HepG2 (cell line): ENCODE results near the gene TRPM5. TPM values are rescaled to one million over a fixed set of nuclear protein-coding genes. Genes with fewer than 3 reads are reported as not detected.

ENCODE experiments used
- ARID3A ChIP-seq: IDR thresholded peaks from 2 replicates; pipeline ENCODE4 v1.6.1; 2012; ENCODE audit warnings: low read depth, low read length, improper control_type of control experiment
- CEBPB ChIP-seq: IDR thresholded peaks from 2 replicates; pipeline ENCODE4 v1.6.1; 2011; ENCODE audit warnings: low read depth, low read length, improper control_type of control experiment, borderline replicate concordance
- DDIT3 ChIP-seq: sonication (generic); formaldehyde crosslinking; IDR thresholded peaks from 2 replicates; pipeline ENCODE4 v1.4.0; 2020; ENCODE audit warnings: mild to moderate bottlenecking, missing genetic modification reagents
- EED ChIP-seq: sonication (generic); formaldehyde crosslinking; IDR thresholded peaks from 2 replicates; pipeline ENCODE4 v1.5.0; 2020; ENCODE audit warnings: mild to moderate bottlenecking, missing genetic modification reagents
- FOSL2 ChIP-seq: sonication (generic); formaldehyde crosslinking; IDR thresholded peaks from 2 replicates; pipeline ENCODE4 v1.4.0; 2020; ENCODE audit warnings: missing genetic modification reagents
- FOXA3 ChIP-seq: IDR thresholded peaks from 2 replicates; pipeline ENCODE4 v1.6.1; 2016; ENCODE audit warnings: missing genetic modification reagents, missing compliant biosample characterization
- HOXA3 ChIP-seq: sonication (generic); formaldehyde crosslinking; IDR thresholded peaks from 2 replicates; pipeline ENCODE4 v1.5.0; 2020; ENCODE audit warnings: missing genetic modification reagents
- MTF1 ChIP-seq: sonication (generic); formaldehyde crosslinking; IDR thresholded peaks from 2 replicates; pipeline ENCODE4 v1.5.0; 2020; ENCODE audit warnings: missing genetic modification reagents
- MXD4 ChIP-seq: IDR thresholded peaks from 2 replicates; pipeline ENCODE4 v1.6.1; 2016; ENCODE audit warnings: mild to moderate bottlenecking, missing biosample characterization, missing genetic modification reagents
- MXI1 ChIP-seq: IDR thresholded peaks from 3 replicates; pipeline ENCODE4 v1.6.1; 2012; ENCODE audit warnings: low read depth, low read length, inconsistent platforms, borderline replicate concordance
- RFXANK ChIP-seq: IDR thresholded peaks from 2 replicates; pipeline ENCODE4 v1.6.1; 2016
- TEAD3 ChIP-seq: optimal IDR thresholded peaks from 2 replicates; pipeline ENCODE3; 2016; ENCODE audit warnings: borderline replicate concordance
- ZBTB25 ChIP-seq: IDR thresholded peaks from 2 replicates; pipeline ENCODE4 v1.6.1; 2018; ENCODE audit warnings: missing genetic modification reagents
- ZNF280B ChIP-seq: sonication (generic); formaldehyde crosslinking; IDR thresholded peaks from 2 replicates; pipeline ENCODE4 v1.5.0; 2020; ENCODE audit warnings: missing genetic modification reagents, mild to moderate bottlenecking, borderline replicate concordance
- ZNF383 ChIP-seq: sonication (generic); formaldehyde crosslinking; IDR thresholded peaks from 2 replicates; pipeline ENCODE4 v1.4.0; 2020; ENCODE audit warnings: missing genetic modification reagents, mild to moderate bottlenecking, borderline replicate concordance
- ZNF768 ChIP-seq: sonication (generic); formaldehyde crosslinking; IDR thresholded peaks from 2 replicates; pipeline ENCODE4 v1.4.0; 2020; ENCODE audit warnings: missing genetic modification reagents
- polyA plus RNA-seq, 8 experiments: library from polyadenylated mRNA; depleted of rRNA in 3 of 8; stranded (reverse) in 7 of 8; unstranded in 1 of 8; fragments of >200 nt; fragmentation: Illumina TruSeq in 4 of 8; extraction: Trizol in 4 of 8; gene quantifications; 2 replicates each; pipeline versions ENCODE4 v1.2.1 to v1.2.3, GENCODE V29; 2011 to 2016; ENCODE audit warnings: low read depth in 4 of 8, missing spikeins in 1 of 8, mixed read lengths in 1 of 8; ENCODE audit not compliant: insufficient read depth in 1 of 8
- total RNA-seq, 5 experiments: library from RNA; depleted of rRNA; stranded (reverse); fragments of >200 nt; fragmentation: Illumina TruSeq; extraction: Trizol; gene quantifications; 2 replicates each; pipeline ENCODE4 v1.2.3, GENCODE V29; 2016; ENCODE audit warnings: low read depth in 1 of 5
- TF ChIP-seq, protein P1 (sequence below): IDR thresholded peaks from 2 replicates; pipeline ENCODE4 v1.6.1; 2016; ENCODE audit warnings: missing biosample characterization, missing genetic modification reagents, low read depth
- TF ChIP-seq, protein P2 (sequence below): sonication (generic); formaldehyde crosslinking; conservative IDR thresholded peaks from 2 replicates; pipeline ENCODE4 v1.8.0; 2022; ENCODE audit warnings: mild to moderate bottlenecking, moderate library complexity, missing genetic modification reagents
- TF ChIP-seq, protein P3 (sequence below): sonication (generic); formaldehyde crosslinking; IDR thresholded peaks from 2 replicates; pipeline ENCODE4 v1.4.0; 2020; ENCODE audit warnings: mild to moderate bottlenecking, missing genetic modification reagents, borderline replicate concordance

TRPM5 gene
- total and polyA plus RNA-seq, 2 of the 13 experiments (the other 11 are each of a cell fraction or from before 2014, with no cell fraction given) = 0.12 TPM; not detected in 1

DNA sequence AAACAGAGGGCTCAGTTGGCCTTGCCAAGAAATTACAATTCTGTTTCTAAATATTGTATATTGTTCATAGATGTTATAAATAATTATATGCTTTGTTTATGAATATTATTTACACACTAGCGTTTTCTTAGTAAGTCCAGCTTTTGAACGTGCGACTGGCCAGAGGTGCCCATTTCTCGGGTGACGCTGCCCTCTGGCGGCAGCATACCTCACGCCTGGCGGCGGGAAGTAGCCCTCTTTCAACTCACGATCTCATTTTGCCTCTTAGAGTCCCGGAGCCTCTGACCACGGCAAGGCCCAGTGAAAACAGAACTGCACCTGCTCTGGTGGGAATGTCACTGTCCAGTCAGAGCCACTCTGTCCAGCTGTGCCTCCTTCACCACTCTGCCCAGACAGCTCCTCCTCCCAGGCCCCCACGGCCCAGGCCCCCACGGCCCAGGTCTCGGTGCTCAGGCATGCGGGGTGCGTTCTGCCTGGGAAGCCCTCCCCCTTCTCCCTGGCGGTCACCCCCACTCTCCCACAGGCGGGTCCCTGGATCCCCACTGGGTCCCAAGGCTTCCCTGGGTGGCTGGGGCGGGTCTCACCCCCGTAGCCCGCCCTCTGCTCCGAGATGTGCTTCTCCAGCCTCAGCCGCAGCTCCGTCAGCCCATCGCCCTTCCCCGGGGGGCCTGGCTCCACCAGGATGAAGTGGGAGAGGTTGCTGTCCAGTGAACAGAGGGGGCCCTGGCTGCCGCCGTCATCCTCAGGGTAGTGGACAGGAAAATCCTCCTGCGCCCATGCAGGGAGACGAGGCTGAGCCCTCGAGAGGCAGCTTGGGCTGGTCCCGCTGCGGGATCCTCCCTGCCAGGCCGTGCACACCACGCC lies 24.4 kb downstream of the TRPM5 start (continued):
- TF ChIP-seq, protein P1, sequence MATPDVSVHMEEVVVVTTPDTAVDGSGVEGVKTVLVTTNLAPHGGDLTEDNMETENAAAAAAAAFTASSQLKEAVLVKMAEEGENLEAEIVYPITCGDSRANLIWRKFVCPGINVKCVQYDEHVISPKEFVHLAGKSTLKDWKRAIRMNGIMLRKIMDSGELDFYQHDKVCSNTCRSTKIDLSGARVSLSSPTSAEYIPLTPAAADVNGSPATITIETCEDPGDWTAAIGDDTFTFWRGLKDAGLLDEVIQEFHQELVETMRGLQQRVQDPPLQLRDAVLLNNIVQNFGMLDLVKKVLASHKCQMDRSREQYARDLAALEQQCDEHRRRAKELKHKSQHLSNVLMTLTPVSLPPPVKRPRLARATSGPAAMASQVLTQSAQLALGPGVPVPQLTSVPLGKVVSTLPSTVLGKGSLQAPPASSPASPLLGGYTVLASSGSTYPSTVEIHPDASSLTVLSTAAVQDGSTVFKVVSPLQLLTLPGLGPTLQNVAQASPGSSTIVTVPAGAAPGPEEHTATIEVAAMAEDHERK (CRISPR knock-in tag) = no peak
- TF ChIP-seq ARID3A = no peak
- TF ChIP-seq ZNF768 (CRISPR knock-in tag) = no peak
- TF ChIP-seq RFXANK = no peak
- TF ChIP-seq ZNF280B (CRISPR knock-in tag) = no peak
- TF ChIP-seq HOXA3 = peak; percentile 42; the same call in 1 of the 2 replicates
- no peak for TF ChIP-seq FOXA3 (CRISPR knock-in tag)
- TF ChIP-seq, protein P2, sequence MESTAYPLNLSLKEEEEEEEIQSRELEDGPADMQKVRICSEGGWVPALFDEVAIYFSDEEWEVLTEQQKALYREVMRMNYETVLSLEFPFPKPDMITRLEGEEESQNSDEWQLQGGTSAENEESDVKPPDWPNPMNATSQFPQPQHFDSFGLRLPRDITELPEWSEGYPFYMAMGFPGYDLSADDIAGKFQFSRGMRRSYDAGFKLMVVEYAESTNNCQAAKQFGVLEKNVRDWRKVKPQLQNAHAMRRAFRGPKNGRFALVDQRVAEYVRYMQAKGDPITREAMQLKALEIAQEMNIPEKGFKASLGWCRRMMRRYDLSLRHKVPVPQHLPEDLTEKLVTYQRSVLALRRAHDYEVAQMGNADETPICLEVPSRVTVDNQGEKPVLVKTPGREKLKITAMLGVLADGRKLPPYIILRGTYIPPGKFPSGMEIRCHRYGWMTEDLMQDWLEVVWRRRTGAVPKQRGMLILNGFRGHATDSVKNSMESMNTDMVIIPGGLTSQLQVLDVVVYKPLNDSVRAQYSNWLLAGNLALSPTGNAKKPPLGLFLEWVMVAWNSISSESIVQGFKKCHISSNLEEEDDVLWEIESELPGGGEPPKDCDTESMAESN (CRISPR knock-in tag) = no peak
- TF ChIP-seq ZNF383 (CRISPR knock-in tag) = no peak
- no peak for TF ChIP-seq FOSL2 (CRISPR knock-in tag)
- TF ChIP-seq MTF1 (CRISPR knock-in tag) = no peak
- no peak for TF ChIP-seq DDIT3 (CRISPR knock-in tag)
- no peak for TF ChIP-seq CEBPB
- TF ChIP-seq, protein P3, sequence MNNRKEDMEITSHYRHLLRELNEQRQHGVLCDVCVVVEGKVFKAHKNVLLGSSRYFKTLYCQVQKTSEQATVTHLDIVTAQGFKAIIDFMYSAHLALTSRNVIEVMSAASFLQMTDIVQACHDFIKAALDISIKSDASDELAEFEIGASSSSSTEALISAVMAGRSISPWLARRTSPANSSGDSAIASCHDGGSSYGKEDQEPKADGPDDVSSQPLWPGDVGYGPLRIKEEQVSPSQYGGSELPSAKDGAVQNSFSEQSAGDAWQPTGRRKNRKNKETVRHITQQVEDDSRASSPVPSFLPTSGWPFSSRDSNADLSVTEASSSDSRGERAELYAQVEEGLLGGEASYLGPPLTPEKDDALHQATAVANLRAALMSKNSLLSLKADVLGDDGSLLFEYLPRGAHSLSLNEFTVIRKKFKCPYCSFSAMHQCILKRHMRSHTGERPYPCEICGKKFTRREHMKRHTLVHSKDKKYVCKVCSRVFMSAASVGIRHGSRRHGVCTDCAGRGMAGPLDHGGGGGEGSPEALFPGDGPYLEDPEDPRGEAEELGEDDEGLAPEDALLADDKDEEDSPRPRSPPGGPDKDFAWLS (CRISPR knock-in tag) = no peak
- no peak for TF ChIP-seq MXD4 (CRISPR knock-in tag)
- TF ChIP-seq ZBTB25 = no peak
- peak; percentile 75 for TF ChIP-seq TEAD3
- TF ChIP-seq EED (CRISPR knock-in tag) = 0 out of 2 replicates have a peak, but pooled peaks have one; percentile 61
- TF ChIP-seq MXI1 = no peak; the same call in 2 of the 3 replicates
